Activated naive CD8-positive, alpha-beta T cell treated with anti-CD3 and anti-CD28 coated beads, Interleukin-2, amount 50 U/mL, for 16 hours (primary cell): ENCODE measurements around the gene RHO.

Source experiments
- DNase-seq: peaks from one replicate; pipeline ENCODE4 v3.0.0-alpha.2; 2020; ENCODE audit warnings: low read depth, low spot score

The RHO gene

DNA sequence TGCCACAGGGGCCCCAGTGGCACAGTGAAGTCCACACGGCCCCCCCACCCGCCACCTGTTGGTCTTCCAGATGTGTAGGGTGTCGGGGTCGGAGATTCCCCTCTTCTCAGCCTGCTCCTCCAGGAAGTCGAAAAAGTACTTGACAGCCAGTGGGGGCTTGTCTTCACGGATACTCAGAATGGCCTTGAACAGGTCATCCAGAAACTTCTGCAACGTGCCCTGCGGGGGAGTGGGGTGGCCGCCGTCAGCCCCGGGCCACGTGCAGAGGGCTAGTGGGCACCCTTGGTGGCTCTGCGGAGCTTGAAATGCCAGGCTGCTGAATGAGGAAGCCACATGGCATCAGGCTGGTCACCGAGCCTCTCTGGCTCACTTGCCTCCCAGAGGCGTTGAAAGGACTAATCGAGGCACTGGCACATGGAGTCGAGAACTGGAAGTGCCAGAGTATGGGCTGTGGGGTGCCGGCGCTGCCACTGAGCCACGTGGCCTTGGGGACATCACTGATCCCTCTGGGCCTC is 31.2 kb downstream of the RHO start:
- DNase-seq: no peak

DNA sequence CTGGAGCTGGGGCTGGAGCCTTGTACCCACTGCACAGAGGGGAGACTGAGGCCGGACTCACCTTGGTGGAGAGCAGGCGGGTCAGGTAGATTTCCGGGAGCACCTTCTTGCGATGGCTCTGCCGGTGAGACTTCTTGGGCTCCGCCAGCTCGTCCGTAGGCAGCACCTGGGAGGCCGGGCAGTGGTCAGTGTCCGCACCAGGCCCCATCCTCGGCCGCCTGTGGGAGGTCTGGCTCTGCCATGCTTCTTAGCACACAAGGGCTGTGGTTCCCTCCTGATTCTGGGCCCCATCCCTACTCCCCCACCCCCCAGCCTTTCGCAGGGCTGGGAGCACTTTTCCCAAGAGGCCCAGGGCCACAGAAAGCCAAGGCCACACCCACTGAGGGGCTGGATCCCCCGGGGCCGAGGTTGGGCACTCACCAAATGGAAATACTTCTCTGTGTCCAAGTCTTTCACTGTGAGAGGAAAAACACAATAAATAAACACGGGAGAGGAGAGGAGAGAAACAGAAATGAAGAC is 31.9 kb downstream of the RHO start:
- DNase-seq: no peak

DNA sequence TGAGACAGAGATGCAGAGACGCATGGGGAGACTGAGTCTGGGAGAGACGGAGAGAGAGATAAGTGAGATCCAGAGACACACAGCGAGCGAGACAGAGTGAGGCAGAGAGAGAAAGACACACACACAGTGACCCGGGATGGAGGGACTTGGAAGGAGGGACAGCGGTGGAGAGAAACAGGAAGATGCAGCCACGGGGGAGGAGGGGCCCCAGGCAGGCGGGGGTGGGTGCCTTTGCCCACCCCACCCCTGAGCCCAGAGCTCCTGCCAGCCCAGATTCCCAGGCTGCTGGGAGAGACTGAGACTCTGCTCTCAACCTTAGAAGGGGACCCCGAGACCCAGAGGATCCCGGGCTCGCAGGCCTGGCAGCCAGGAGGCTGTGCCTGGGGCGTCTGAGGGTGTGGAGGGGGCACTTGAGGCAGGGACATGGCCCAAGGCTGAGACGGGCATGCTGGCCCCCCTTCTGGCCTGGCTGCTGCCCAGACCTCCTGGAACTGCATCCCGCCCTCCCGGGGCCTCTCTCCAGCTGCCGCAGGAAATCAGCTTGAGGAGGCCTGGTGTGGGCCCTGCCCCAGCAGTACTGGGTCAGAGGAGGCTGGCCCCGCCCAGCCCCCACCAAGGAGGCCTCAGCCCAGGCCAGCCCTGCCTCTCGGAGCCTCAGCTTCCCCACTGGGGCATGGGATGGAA is 32.6 kb downstream of the RHO start:
- no peak for DNase-seq

DNA sequence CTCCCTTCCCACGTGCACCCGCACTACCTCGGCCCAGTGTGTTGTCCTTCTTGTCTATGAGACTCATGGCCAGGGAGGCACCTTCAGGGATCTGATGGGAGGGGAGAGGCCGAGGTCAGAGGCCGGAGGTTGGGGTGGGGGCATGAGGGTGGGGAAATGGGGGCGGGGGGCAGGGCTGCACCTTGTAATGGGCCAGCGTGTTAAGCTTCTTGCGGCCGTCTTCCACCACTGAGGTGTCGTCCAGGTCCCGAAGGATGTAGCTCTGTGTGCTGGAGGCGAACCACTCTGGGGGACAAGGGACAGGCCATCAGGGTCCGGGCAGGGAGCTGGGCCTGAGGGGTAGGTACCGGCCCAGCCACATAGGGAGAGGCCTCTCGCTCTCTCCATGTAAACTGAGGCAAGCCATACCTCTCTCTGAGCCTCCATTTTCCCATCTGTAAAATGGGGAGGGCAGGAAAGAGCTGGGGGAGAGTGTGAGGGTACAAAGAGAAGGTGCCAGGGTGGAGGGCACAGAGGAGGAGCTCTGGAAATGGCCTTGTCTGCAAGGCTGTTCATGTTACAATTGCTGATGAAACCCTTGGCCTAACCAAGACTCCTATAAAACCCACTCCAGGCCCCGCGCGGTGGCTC is 33.3 kb downstream of the RHO start:
- no peak for DNase-seq

DNA sequence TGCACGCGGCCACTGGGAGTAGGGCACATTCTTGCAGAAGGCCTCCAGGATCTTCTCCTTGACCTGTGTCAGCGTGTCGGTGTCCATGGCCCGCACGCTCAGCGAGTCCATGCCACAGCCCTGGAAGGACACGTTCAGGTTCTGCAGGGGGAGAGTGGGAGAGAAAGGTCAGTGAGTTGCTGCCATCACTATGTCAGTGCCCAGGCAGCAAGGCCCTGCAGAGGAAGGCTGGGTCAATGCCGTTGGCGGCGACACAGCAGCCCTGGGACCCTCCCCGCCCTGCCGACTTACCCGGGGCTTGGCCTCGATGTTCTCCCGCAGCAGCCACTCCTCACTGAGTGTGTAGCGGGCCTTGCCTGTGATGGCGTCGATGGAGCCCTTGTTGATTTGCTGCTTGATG is 34.4 kb downstream of the RHO start:
- DNase-seq: no peak

DNA sequence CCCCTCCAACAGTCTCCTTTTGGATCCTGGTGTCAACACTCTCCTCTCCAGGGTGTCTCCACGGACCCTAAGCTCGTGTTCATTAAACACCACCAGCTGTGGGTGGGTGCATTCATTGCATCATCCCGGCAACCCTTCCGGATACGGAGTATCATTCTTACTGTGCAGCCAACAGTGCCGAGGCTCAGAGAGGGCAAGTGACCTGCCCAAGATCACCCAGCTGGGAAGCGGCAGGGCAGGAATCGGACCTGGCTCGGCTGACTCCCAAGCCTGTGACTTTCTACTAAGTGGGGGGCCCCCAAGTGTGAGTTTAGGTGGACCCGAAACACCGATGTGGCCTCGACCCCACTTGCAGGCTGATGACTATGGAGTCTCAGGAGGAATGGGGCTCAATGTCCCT is 34.9 kb downstream of the RHO start:
- DNase-seq: no peak

DNA sequence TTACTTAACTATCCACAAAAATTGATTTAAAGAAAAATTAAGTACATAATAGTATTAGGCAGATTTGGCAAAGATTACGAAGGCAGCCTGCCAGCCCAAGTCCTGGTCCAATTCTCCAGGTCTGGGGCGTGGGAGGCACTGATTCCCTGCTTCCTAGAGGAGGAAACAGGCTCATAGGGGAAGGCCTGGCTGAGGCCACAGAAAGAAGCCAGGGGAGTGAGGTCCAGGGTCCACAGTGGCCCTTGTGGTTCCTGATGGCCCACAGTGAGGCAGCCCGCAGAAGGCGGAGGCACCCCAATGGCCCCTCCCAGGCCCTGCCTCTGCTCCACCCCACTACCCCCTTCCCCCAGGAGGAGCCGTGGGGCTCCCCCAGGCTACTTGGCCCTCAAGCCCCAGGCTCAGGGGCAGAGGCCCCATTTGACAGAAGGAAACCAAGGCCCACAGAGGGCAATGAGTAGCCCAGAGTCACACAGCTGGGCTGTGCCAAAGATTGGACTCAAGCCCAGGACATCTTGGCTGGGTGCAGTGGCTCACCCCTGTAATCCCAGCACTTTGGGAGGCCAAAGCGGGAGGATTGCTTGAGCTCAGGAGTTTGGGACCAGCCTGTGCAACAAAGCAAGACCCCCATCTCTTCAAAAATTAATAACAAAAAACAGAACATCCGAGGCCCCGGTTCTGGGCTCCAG is 35.6 kb downstream of the RHO start:
- no peak for DNase-seq

DNA sequence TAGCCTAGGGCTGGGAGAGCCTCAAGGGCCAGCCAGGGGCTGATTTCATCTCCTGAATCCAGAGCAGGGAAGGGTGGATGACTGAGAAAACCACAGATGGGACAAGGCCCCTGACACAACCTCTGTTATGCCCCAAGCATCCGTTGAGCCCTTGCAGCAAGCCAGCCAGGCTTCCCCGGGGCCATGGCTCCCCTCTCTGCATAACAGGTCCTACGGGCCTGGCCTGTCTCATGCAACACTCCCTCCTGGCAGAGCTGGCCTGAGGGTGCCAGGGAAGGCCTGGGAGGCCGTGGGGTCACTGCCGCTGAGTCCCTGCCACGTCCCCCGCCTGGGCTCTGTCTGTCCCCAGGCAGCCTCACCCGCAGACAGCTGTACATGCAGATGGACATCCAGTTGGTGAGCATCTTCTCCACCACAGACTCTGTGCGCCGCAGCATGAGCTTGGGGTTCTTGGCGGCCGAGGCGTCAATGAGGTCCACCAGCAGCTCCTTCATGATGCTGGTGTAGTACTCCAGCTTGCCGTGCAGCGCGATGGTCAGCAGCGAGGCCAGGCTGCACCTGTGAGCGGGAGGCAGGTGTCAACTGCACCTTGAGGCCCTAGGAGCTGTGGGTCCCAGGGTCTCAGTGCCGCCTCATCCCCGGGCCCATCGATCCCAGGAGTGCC is 36.7 kb downstream of the RHO start:
- DNase-seq: no peak

DNA sequence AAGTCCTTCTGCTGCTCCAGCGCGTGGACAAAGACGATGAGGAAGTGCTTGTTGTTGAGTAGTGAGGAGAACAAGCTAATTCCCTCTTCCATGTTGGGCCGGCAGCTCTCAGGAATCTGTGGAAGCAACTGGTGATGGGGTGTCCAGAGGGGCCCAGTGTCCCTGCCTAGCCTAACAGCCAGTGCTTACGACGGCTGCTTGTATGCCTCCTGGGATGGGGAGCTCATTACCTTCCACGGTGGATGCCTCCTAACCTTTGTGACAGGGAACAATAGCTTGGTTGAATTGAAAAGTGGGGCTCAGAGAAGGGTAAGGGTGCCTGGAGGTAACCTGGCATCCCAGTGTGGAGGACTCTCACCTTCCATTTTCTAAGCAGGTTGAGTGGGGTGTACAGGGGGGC is 37.5 kb downstream of the RHO start:
- DNase-seq: no peak

DNA sequence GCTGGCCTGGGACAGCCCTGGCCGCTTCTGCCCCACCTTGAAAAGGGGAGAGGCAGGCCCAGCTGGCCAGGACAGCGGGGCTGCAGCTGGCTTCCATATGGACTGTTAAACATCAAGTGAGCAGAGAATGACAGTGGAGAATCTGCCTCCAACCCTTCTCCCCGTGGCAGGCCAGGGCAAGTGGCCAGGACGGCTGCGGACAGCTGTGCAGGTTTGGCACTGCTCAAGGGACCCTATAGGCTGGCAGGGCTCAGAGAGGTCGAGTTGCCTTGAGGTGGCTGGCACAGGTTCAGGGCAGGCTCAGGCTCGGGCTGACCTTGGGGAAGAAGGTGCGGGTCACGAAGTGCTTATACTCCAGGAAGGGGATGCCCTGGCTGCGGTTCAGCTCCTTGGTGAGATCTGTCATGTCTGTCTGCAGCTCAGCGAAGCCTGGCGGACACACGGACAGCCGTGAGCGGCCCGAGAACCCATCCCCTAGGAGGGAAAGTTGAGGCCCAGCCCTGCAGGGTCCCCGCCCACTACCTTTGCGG is 38.8 kb downstream of the RHO start:
- no peak for DNase-seq

DNA sequence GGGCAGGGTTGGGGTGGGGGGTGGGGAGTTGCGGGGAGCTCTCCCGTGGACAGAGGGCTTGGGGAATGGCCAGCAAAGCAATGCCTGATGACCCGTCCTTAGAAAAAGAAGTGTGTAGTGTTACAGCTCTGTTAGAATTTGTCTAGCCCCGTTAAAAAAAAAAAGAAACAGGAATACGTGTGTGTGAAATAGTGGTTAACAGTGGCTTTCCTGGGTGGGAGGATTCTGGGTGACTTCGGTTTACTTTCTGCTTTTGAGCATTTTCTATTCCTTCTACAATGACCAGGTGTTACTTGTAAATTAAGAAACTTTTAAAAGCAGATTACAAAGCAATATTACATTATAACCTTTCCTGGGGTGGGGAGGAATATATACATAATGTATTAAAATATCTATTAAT is 39.5 kb downstream of the RHO start:
- no peak for DNase-seq

DNA sequence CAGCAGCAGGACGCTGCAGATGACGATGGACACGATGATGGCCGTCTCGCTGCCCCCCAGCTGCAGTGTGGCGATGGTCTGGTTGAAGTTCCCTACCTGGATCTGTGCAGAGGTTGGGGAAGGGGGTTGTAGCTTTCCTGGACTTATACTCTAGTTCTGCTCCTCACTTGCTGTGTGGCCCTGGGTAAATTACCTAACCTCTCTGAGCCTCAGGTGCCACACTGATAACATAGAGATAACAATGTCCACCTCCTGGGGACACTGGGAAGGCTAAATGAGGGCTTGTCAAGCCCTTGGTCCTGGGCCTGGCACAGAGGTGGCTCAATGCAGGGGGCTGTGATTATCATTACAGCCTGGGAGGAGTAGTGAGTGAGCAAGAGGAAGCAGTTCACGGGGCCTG is 41.4 kb downstream of the RHO start:
- no peak for DNase-seq

DNA sequence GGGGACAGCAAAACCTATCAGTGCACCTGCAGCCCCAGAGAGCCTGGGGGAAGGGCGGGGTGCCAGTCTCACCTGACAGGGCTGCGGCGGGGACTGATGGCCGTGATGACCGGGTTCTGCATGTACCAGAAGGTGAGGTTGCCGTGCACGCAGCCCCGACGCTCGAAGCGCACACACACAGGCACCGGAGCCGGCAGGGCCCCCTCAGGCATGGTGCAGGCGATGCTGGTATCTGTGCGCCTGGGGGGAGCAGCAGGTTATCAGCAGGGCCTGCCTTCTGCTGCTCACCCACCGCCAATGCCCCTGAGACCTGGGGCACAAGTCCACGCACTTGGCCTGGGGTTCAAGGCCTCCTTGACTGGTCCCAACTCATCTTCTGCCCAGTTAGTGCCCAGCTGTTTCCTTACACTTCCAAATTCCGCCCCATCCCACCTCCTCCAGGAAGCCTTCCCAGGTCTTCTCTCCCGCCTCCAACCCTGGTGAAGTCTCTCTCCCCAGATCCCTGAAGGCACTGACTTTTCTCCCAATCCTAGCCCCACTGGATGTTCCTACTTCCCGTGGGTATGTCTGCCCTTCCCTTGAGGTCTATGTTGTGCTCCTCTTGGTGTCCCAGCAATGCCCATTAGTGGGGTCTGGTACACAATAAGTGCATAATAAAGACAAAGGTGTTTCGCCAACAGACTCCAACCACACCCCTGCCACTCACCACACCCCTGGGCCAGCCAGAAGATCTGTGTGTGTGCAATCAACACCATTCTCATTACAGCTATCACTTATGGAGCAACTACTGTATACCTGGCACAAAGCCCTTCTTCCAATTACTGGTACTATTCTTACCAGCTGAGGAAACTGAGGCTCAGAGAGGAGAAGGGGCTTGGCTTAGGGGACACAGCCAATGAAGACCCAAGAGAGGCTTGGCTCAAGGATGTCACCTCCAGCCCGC is 43.4 kb downstream of the RHO start:
- DNase-seq: no peak

DNA sequence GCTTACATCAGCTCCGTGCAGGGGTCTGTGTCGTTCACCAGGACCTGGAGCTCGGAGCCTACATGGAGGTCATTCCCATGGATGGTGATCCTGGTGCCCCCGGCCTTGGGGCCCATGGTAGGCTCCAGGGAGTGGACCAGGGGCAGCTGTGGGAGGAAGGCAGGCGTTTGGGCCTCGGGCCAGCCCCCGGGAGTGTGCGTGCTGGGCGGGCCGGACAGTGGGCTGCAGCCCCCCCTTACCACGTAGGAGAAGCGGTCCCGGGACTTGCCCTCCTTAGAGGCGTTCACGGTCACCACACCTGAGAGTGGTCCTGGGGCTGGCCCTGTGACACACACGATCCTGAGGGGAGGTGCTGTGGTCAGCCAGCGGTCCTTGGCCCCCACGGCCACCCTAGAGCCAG is 44.2 kb downstream of the RHO start:
- no peak for DNase-seq

DNA sequence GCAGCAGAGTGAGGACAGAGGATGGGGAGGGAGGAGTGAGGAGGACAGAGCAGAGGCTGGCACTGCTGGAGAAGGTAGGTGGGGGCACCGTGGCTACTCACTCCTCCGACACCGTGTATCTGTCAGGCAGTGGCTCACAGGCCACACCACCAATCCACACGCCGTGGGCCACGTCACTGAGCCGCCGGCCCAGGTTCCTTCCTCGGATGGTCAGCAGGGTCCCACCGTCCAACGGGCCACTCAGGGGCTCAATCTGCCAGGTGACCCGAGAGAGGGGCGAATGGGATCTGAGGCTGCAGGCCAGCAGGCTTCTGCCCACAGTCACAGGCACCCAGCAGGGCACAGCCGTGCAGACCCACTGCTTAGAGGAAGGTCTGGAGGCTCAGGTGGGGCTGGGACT is 45.1 kb downstream of the RHO start:
- no peak for DNase-seq

DNA sequence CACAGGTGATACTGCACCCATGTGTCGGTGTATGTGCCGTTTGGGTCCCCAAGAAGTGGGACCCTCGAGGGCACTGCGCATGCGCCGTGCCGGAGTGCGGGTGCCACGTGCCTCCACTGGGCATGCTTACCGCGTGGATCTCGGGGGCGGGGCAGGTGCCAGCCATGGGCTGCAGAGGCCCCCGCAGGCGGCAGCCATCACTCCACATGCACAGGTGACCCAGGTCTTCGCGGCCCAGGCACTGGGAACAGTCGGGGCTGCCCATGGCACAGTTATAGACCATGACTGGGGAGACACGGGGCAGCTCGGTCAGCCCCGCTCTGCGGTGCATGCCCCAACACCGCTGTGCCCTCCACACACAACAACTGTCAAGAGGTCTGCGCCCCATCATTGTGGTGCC is 45.8 kb downstream of the RHO start:
- no peak for DNase-seq

DNA sequence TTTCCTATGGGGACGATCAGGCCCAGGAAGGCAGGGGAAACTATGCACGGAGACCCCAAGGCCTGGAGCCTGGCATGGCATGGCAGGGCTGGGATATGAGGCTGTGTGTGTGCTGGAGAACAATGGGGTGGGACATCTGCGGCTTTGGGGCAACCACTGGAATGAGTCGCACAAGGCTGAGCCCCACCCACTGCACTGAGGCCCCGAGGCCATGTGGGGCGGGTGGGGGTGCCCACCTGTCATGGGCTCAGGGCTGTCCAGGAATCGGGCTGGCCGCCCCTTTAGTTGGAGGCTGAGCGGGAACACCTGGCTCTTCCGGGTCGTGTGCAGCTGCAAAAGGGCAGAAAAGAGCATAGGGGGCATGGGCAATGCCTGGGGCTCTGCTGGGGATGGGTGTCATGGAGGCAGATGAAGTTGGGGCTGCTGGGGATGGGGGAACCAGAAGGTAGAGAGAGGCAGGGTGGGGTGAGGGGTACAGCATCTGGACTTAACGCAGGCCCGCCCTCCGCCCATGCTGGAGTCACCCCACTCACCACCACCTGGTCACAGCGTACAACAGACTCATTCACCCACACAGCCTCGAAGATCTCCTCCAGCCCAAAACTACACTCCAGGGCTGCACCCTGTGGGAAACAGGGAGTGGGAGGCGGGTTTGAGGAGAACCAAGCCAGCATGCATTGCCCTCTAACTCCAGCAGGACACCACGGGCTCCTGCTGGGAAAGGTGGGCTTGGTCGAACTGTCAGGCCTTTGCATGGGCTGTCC is 47.0 kb downstream of the RHO start:
- DNase-seq: no peak

DNA sequence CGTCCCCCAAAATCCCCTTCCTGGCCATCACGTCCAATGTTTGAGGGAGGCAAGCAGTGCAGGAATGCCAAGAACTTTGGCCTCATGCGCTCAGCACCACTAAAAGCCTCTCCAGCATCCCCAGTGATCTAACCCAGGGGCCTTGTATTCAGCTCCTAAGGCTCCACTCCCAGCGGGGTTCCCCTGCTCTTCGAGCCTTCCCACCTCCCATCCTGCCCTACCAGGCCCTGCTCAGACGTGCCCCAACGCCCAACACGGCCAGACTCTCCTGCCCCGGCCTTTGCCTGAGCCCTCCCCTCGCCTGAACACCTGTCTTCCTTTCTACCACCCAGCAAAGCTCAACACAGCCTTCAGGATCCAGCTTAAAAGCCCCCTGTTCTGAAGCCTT is 47.6 kb downstream of the RHO start:
- DNase-seq: no peak

DNA sequence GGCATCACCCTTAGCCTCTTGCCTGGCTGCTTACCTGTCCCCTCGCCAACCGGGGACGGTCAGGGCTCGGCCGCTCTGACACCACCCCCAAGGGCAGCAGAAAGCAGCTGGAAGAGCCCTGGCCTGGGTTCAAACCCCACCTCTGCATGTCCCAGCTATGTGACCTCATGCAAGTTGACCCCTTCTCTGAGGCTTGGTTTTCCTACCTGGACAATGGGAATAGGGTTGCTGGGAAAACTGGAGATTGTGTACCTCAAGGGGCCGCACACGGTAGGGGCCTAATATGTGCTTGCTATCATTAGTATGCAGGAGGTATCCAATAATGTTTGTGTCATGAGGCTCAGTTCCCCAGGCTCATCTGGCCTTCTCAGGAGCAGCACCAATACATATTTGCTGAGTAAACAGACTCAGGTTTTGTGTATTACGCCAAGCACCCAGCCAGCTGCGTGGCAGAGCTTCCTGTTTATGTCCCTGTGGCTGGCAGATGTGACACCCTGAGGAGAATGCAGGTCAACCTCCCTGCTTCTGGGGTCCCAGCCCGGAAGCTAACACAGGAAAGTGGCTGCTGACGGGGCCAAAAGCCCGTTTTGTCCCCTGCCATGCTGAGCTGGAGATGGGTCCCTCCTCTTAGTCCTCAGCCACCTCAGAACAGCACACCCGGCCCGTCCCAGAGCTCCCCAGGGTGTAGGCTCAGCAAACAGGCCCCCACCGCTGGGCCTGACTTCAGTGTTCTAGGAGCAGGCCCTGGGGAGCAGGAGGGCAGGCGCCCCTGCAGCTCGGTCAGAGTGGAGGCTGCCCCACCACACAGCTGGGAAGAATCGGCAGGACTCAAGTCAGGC is 48.3 kb downstream of the RHO start:
- DNase-seq: no peak
